ENCODE data around the gene NGEF.

NGEF gene

GRCh38 chr2:232940724-232941123 is 72.3 kb downstream of the NGEF start:
- no peak overlapping the region for H3K4me3 ChIP-seq (ENCODE audit: low read length)
- H3K9ac ChIP-seq (ENCODE audit: low read length) = no peak overlapping the region
- H3K27ac ChIP-seq (ENCODE audit: low read depth, low read length) = no peak overlapping the region
- no peaks in the 10 kb centered on the region for H3K36me3 ChIP-seq (ENCODE audit: control insufficient read depth, insufficient read depth, low read length)
- no peaks in the 10 kb centered on the region for H3K4me1 ChIP-seq (ENCODE audit: control insufficient read depth, insufficient read depth, low read length)
- no peaks in the 10 kb centered on the region for H3K27me3 ChIP-seq (ENCODE audit: control insufficient read depth, insufficient read depth, low read length)

DNA sequence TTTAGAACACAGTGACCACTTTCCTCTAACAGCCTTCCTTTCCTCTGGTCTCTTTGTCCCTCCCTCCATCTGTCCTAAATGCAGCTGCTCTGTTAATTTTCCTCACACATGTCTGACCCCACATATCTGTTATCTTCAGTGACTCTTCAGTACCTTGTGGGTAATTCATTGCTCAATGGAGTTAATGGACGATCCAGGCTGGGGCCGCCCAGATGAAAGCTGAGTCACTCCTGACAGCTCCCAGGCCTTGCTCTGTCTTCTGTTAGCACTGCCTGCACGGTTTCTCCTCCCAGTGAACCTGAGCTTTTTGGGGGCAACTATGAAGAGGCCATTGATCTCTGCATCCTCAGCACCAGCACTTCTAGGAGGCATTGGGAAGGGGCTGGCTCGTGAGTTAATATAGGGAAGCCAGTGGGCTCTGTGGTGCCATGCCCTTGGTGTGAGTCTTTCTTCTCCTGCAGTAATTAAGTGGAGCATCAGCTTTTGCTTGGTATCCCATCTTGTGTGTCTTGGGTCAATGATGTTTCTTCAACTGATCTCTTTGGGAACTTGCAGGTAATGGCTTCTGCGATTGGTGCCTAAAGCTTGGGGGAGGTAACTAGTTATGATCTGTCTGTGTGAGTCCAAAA is 75.7 kb downstream of the NGEF start:
- no peak overlapping the region for H3K27ac ChIP-seq (ENCODE audit: low read depth, low read length)
- no peak overlapping the region for H3K4me3 ChIP-seq (ENCODE audit: low read length)
- no peaks in the 10 kb centered on the region for H3K4me1 ChIP-seq (ENCODE audit: control insufficient read depth, insufficient read depth, low read length)

GRCh38 chr2:232931636-232932035 is 81.4 kb downstream of the NGEF start:
- Histone ChIP-seq H3K27me3 (ENCODE audit: control insufficient read depth, insufficient read depth, low read length) (peaks cover 5% of the 10 kb centered on the region), H3K36me3 (ENCODE audit: control insufficient read depth, insufficient read depth, low read length) (no peaks in the 10 kb centered on the region)

More for the DNA sequence above, 75.7 kb downstream of the NGEF start:
- no peaks in the 10 kb centered on the region for H3K27me3 ChIP-seq (ENCODE audit: control insufficient read depth, insufficient read depth, low read length)
- no peak overlapping the region for H3K9ac ChIP-seq (ENCODE audit: low read length)
- H3K36me3 ChIP-seq (ENCODE audit: control insufficient read depth, insufficient read depth, low read length) = no peaks in the 10 kb centered on the region

DNA sequence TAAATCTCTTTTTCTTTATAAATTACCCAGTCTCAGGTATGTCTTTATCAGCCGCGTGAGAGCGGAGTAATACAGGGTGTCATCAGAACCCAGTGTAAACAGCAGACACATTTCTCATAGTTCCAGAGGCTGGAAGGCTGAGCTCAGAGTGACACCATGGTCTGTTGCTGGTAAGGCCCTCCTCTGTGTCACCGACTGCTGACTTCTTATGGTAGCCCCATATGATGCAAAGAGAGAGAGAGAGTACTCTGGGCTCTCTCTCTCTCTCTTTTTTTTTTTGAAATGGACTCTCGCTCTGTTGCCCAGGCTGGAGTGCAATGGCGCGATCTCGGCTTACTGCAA is 83.0 kb downstream of the NGEF start:
- no peaks in the 10 kb centered on the region for H3K4me1 ChIP-seq (ENCODE audit: control insufficient read depth, insufficient read depth, low read length)
- H3K9ac ChIP-seq (ENCODE audit: low read length) = no peak overlapping the region
- H3K4me3 ChIP-seq (ENCODE audit: low read length) = no peak overlapping the region
- no peaks in the 10 kb centered on the region for H3K36me3 ChIP-seq (ENCODE audit: control insufficient read depth, insufficient read depth, low read length)
- H3K27me3 ChIP-seq (ENCODE audit: control insufficient read depth, insufficient read depth, low read length) = peaks cover 15% of the 10 kb centered on the region
- no peak overlapping the region for H3K27ac ChIP-seq (ENCODE audit: low read depth, low read length)

More at GRCh38 chr2:232931636-232932035, 81.4 kb downstream of the NGEF start:
- no peak overlapping the region for H3K27ac ChIP-seq (ENCODE audit: low read depth, low read length)
- no peaks in the 10 kb centered on the region for H3K4me1 ChIP-seq (ENCODE audit: control insufficient read depth, insufficient read depth, low read length)
- no peak overlapping the region for H3K4me3 ChIP-seq (ENCODE audit: low read length)
- no peak overlapping the region for H3K9ac ChIP-seq (ENCODE audit: low read length)

- Histone ChIP-seq H3K4me1 (ENCODE audit: control insufficient read depth, insufficient read depth, low read length) (no peaks in the 10 kb centered on the region), H3K4me3 (ENCODE audit: low read length) (no peak overlapping the region), H3K27me3 (ENCODE audit: control insufficient read depth, insufficient read depth, low read length) (peaks cover 16% of the 10 kb centered on the region), H3K9ac (ENCODE audit: low read length) (no peak overlapping the region), H3K27ac (ENCODE audit: low read depth, low read length) (no peak overlapping the region), H3K36me3 (ENCODE audit: control insufficient read depth, insufficient read depth, low read length) (no peaks in the 10 kb centered on the region)
Observed at GRCh38 chr2:232929303-232930058, 83.6 kb downstream of the NGEF start.

DNA sequence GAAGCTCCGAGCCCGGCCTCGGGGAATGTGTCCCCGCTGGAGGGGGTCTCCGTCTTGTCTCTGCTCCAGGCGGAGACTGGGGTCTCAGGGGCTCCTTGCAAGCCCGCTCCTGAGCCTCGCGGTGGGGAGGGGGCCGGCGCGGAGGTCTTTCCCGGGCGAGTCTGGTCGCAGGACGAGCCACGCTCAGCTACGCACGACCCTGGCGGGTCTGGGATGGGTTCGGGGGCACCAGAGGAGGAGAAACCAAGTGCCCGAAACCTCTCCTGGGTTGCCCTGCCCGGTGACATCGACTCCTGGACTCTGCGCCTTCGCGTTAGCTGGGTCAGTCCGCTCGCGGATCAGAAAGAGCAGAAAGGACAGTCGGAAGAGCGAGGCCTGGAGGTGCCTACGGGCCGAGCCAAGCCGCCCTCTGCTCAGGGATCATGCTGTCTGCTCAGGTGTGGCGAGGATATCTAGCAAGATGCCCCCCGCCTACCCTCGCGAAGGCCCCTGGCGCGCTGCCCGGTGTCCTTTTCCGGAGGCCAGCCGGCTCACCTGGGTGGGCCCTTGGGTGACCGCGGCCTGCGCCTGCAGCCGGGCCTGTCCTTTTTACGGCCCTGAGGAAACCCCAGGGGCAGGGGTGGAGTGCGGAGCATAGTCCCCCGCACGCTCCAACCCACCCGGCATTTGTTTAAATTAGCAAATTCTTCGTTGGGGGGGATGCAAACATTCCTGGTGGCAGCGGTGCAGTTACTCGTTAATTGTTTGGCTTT is 84.3 kb downstream of the NGEF start:
- H3K27ac ChIP-seq (ENCODE audit: low read depth, low read length) = no peak overlapping the region

GRCh38 chr2:232927793-232928550 is 85.1 kb downstream of the NGEF start:
- H3K4me1 ChIP-seq (ENCODE audit: control insufficient read depth, insufficient read depth, low read length) = no peaks in the 10 kb centered on the region
- H3K4me3 ChIP-seq (ENCODE audit: low read length) = peak overlapping the region; percentile 27
- no peaks in the 10 kb centered on the region for H3K36me3 ChIP-seq (ENCODE audit: control insufficient read depth, insufficient read depth, low read length)
- H3K9ac ChIP-seq (ENCODE audit: low read length) = no peak overlapping the region
- H3K27me3 ChIP-seq (ENCODE audit: control insufficient read depth, insufficient read depth, low read length) = peaks cover 16% of the 10 kb centered on the region
- no peak overlapping the region for H3K27ac ChIP-seq (ENCODE audit: low read depth, low read length)

More for the DNA sequence above, 84.3 kb downstream of the NGEF start:
- Histone ChIP-seq H3K9ac (ENCODE audit: low read length) (no peak overlapping the region), H3K4me3 (ENCODE audit: low read length) (no peak overlapping the region), H3K4me1 (ENCODE audit: control insufficient read depth, insufficient read depth, low read length) (no peaks in the 10 kb centered on the region), H3K36me3 (ENCODE audit: control insufficient read depth, insufficient read depth, low read length) (no peaks in the 10 kb centered on the region), H3K27me3 (ENCODE audit: control insufficient read depth, insufficient read depth, low read length) (peaks cover 16% of the 10 kb centered on the region)

GRCh38 chr2:232927032-232927792 is 85.8 kb downstream of the NGEF start:
- peak overlapping the region; percentile 21 for H3K4me3 ChIP-seq (ENCODE audit: low read length)
- no peak overlapping the region for H3K9ac ChIP-seq (ENCODE audit: low read length)
- no peak overlapping the region for H3K27ac ChIP-seq (ENCODE audit: low read depth, low read length)
- H3K36me3 ChIP-seq (ENCODE audit: control insufficient read depth, insufficient read depth, low read length) = no peaks in the 10 kb centered on the region
- no peaks in the 10 kb centered on the region for H3K4me1 ChIP-seq (ENCODE audit: control insufficient read depth, insufficient read depth, low read length)
- H3K27me3 ChIP-seq (ENCODE audit: control insufficient read depth, insufficient read depth, low read length) = peaks cover 16% of the 10 kb centered on the region

DNA sequence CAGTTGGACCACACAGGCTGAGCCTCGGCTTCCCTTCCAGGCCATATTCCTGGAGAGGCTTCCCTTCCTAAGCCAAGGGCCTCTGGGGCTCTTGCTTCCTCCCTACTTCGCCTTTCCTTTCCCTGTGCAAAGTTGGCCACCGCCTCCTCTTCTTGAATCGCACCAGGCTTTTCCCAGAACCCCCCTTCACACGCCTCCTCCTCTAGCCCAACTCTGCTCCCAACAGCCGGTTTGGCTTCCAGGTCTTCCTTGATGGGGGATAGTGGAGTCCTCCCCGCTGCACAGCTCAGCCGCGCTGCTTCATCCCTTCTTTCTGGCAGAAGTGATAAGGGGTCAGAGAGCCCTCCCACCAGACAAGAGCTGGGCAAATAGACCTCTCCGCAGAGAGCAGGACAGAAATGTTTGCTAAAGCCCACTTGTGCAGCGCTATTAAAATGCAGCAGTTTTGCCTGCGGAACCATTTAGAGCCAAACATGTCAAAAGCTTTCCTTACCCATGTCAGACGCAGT is 86.6 kb downstream of the NGEF start:
- no peak overlapping the region for H3K27ac ChIP-seq (ENCODE audit: low read depth, low read length)
- H3K4me3 ChIP-seq (ENCODE audit: low read length) = no peak overlapping the region
- no peaks in the 10 kb centered on the region for H3K4me1 ChIP-seq (ENCODE audit: control insufficient read depth, insufficient read depth, low read length)
- H3K27me3 ChIP-seq (ENCODE audit: control insufficient read depth, insufficient read depth, low read length) = peaks cover 16% of the 10 kb centered on the region
- H3K36me3 ChIP-seq (ENCODE audit: control insufficient read depth, insufficient read depth, low read length) = no peaks in the 10 kb centered on the region
- H3K9ac ChIP-seq (ENCODE audit: low read length) = no peak overlapping the region

DNA sequence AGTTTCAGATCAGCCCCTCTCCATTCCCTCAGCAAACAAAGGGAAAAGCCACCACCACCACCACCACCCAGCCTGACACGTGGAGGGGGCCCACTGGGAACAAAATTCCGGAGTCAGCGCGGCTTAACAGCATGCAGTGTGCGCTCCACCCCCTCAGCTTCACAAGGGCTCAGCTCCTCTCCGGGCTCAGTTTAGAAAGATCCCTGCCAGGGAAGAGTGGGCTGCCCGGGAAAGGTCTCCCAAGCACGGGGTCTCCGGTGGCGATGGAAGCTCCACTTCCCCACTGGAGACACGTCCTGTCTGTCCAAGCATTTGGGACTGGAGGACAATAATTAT is 87.3 kb downstream of the NGEF start:
- no peak overlapping the region for H3K9ac ChIP-seq (ENCODE audit: low read length)
- H3K27ac ChIP-seq (ENCODE audit: low read depth, low read length) = no peak overlapping the region

DNA sequence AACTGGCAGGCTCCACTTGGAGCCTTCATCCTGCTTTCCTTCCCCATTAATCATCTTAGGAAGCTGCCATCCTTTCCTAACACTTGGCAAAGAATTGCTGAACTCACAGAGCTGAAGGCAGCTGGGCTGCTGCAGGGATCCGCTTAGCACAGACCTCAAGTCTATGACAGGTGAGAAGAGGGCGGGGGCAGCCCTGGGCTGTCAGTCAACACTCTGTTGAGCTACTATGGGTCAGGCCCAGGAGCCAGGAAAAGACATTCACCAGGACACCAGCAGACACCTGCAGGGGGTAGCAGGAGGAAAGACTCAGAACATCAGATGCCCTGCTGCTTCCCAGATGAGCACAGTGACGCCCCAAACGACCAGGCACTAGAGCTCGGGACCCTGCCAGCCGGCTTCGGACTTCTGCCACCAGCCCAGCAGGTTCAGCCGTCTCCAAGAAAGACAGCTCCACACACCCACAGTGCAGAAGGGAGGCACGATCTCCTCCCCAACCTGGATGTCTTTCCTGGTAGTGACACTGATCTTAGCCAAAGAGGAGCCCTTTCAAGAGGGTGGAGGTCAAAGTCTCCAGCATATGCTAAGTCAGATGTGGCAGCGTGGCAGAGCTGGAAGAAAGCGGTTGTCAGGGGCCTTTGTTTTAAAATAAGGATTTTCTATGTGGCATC is 87.8 kb downstream of the NGEF start:
- Histone ChIP-seq H3K4me3 (ENCODE audit: low read length) (no peak overlapping the region), H3K4me1 (ENCODE audit: control insufficient read depth, insufficient read depth, low read length) (no peaks in the 10 kb centered on the region), H3K27ac (ENCODE audit: low read depth, low read length) (no peak overlapping the region), H3K27me3 (ENCODE audit: control insufficient read depth, insufficient read depth, low read length) (peaks cover 16% of the 10 kb centered on the region), H3K36me3 (ENCODE audit: control insufficient read depth, insufficient read depth, low read length) (no peaks in the 10 kb centered on the region), H3K9ac (ENCODE audit: low read length) (no peak overlapping the region)

More for the DNA sequence above, 87.3 kb downstream of the NGEF start:
- Histone ChIP-seq H3K27me3 (ENCODE audit: control insufficient read depth, insufficient read depth, low read length) (peaks cover 16% of the 10 kb centered on the region), H3K4me1 (ENCODE audit: control insufficient read depth, insufficient read depth, low read length) (no peaks in the 10 kb centered on the region), H3K36me3 (ENCODE audit: control insufficient read depth, insufficient read depth, low read length) (no peaks in the 10 kb centered on the region), H3K4me3 (ENCODE audit: low read length) (no peak overlapping the region)
